Smooth muscle cell (in vitro differentiated cells): ENCODE measurements around the gene GLIS1. TPM values are rescaled to one million over a fixed set of nuclear protein-coding genes. Genes with fewer than 3 reads are reported as not detected.

ENCODE experiments used
- DNase-seq: peaks from one replicate; lab custom pipeline; 2025; ENCODE audit not compliant: unreplicated experiment; lab: John Stamatoyannopoulos, UW
- H2AFZ ChIP-seq: fragments of 200-600 bp; sonication (generic); 2 replicates; pipeline ENCODE4 v1.6.0; 2016; ENCODE audit warnings: antibody characterized with exemption, low read depth, mild to moderate bottlenecking
- H3F3A ChIP-seq: fragments of 200-600 bp; sonication (generic); 2 replicates; pipeline ENCODE4 v1.6.0; 2017; ENCODE audit warnings: antibody characterized with exemption, low read depth
- H3K27ac ChIP-seq: fragments of 200-600 bp; sonication (generic); 2 replicates; pipeline ENCODE4 v1.5.1; 2016; ENCODE audit warnings: low read depth, mild to moderate bottlenecking
- H3K27me3 ChIP-seq: fragments of 200-600 bp; sonication (generic); 2 replicates; pipeline ENCODE4 v1.6.1; 2016; ENCODE audit warnings: low read depth, mild to moderate bottlenecking
- H3K36me3 ChIP-seq: fragments of 200-600 bp; sonication (generic); 2 replicates; pipeline ENCODE4 v1.5.1; 2016; ENCODE audit warnings: low read depth
- H3K4me1 ChIP-seq: fragments of 200-600 bp; sonication (generic); 2 replicates; pipeline ENCODE4 v1.5.1; 2016; ENCODE audit warnings: low read depth
- H3K4me2 ChIP-seq: fragments of 200-600 bp; sonication (generic); 2 replicates; pipeline ENCODE4 v1.6.0; 2016; ENCODE audit warnings: mild to moderate bottlenecking
- H3K4me3 ChIP-seq: fragments of 200-600 bp; sonication (generic); 2 replicates; pipeline ENCODE4 v1.5.1; 2016; ENCODE audit warnings: mild to moderate bottlenecking
- H3K79me2 ChIP-seq: fragments of 200-600 bp; sonication (generic); 2 replicates; pipeline ENCODE4 v1.6.0; 2016; ENCODE audit warnings: low read depth, mild to moderate bottlenecking
- H3K9ac ChIP-seq: fragments of 200-600 bp; sonication (generic); 2 replicates; pipeline ENCODE4 v1.6.0; 2016; ENCODE audit warnings: low read depth
- H3K9me3 ChIP-seq: fragments of 200-600 bp; sonication (generic); replicated peaks from 2 replicates; pipeline ENCODE4 v1.5.1; 2016; ENCODE audit warnings: low read depth
- H4K20me1 ChIP-seq: fragments of 200-600 bp; sonication (generic); 2 replicates; pipeline ENCODE4 v1.6.0; 2016; ENCODE audit warnings: low read depth
- WGBS: methylation state at CpG from one replicate; pipeline ENCODE4 v1.1.7; 2016; ENCODE audit warnings: low lambda C conversion rate; 5-methylcytosine and 5-hydroxymethylcytosine counted together
- polyA plus RNA-seq: library from polyadenylated mRNA; unstranded; fragments of >200 nt; fragmentation: Nextera tagmentation; extraction: Ambion mirVana; gene quantifications from 2 replicates; pipeline ENCODE4 v1.2.1, GENCODE V29; 2016
- total RNA-seq: library from RNA; depleted of rRNA; stranded (reverse); fragments of >200 nt; gene quantifications from 2 replicates; pipeline ENCODE4 v1.2.3, GENCODE V29; 2014
- TF ChIP-seq, protein P1 (sequence below): fragments of 200-600 bp; sonication (generic); IDR thresholded peaks from 2 replicates; pipeline ENCODE4 v1.5.1; 2017; ENCODE audit warnings: borderline replicate concordance, mild to moderate bottlenecking, antibody characterized with exemption; ENCODE audit not compliant: insufficient read depth, poor library complexity, severe bottlenecking

GLIS1 gene
- total and polyA plus RNA-seq, 2 experiments from 2014 or later = 0.36 to 4.9 TPM

DNA sequence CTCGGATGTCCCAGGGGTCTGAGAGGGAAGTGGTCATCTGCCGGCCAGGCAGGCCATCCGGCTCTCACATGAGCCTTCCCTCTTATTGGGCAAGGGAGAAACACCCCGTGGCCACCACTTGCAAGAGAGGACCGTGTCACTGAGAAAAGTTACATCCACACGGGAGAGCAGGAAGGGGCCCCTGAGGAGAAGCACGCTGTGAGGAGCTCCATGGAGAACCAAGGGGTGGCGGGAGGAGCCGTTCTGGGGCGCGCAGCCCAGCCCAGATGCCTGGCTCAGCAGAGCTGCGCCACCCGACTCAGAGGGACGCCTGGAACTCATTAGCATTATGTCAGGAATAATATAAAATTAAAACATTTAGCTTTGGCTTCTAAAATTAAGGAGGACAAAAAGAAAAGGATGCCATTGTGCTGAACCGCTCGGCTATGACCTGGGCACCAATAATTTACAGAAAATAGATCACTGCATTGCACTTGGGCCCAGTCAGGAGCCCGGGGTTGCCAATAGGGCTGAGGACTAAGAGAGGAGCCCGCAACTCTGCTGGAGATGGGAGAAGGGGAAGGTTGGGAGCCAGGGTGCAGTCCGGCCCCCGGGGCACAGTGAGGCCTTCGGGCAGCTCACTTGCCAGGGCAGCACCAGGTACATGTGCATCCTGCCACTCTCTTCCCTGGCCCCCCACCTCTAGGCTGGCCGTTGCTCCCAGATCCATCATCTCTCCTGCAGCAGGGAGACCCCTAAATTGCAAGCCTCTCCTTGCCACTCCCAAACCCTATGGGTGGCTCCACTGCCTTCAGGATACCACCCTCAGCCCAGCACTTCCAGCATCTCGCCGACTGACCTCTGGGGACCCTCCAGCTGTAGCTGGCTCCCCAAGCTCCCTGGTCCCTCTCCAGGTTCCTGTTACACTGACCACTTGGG is 194.9 kb downstream of the GLIS1 start:
- H3K27ac ChIP-seq = peak overlapping the region; percentile 88
- TF ChIP-seq, protein P1, sequence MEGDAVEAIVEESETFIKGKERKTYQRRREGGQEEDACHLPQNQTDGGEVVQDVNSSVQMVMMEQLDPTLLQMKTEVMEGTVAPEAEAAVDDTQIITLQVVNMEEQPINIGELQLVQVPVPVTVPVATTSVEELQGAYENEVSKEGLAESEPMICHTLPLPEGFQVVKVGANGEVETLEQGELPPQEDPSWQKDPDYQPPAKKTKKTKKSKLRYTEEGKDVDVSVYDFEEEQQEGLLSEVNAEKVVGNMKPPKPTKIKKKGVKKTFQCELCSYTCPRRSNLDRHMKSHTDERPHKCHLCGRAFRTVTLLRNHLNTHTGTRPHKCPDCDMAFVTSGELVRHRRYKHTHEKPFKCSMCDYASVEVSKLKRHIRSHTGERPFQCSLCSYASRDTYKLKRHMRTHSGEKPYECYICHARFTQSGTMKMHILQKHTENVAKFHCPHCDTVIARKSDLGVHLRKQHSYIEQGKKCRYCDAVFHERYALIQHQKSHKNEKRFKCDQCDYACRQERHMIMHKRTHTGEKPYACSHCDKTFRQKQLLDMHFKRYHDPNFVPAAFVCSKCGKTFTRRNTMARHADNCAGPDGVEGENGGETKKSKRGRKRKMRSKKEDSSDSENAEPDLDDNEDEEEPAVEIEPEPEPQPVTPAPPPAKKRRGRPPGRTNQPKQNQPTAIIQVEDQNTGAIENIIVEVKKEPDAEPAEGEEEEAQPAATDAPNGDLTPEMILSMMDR = no peak
- no peak overlapping the region for H3K4me3 ChIP-seq
- H3K36me3 ChIP-seq = no peaks in the 10 kb centered on the region
- H3K9ac ChIP-seq = no peak overlapping the region
- DNase-seq = no peak
- no peaks in the 10 kb centered on the region for H3K27me3 ChIP-seq
- H4K20me1 ChIP-seq = no peaks in the 10 kb centered on the region
- no peaks in the 10 kb centered on the region for H3K79me2 ChIP-seq
- no peak overlapping the region for H3K4me2 ChIP-seq
- no peak overlapping the region for H2AFZ ChIP-seq
- no peaks in the 10 kb centered on the region for H3F3A ChIP-seq
- WGBS = 88% methylated on average over 24 of the region's 24 CpGs
- H3K9me3 ChIP-seq = no peaks in the 10 kb centered on the region
- peaks cover 5% of the 10 kb centered on the region for H3K4me1 ChIP-seq

DNA sequence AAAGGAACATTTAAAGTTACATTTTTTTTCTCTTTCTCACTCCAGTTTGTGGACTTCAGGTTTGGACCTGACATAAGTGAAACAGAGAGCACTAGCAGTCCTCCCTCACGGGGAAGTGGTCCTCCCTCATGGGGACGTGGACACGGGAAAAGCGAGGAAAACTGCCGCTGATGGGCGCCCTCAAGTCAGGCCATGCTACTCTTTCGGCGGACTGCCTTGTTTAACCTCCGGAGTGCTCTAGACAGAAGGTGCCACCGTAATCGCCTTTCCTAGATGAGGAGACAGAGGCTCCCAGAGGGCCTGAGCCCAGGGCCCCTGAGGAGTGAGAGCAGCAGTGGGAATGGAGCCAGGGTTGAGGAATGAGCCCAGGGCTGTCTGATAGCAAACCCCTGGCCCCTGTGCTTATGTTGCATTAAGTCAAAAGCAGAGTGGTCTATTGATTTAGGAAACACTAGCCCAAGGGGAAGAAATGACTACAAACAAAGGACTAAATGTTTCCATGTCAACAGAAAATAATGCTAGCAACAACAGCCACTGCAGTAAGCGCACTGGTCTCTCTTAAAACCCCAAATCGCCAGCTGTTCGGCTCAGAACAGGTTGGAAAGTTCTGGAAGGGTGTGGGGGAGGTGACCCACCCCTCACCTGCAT is 195.7 kb downstream of the GLIS1 start:
- DNase-seq = no peak
- Histone ChIP-seq H3K4me2 (peak overlapping the region; percentile 21), H3K79me2 (no peaks in the 10 kb centered on the region), H3K4me3 (no peak overlapping the region), H3K27me3 (no peaks in the 10 kb centered on the region), H3K9me3 (no peaks in the 10 kb centered on the region), H3K27ac (peak overlapping the region; percentile 88), H4K20me1 (no peaks in the 10 kb centered on the region), H3K4me1 (peaks cover 5% of the 10 kb centered on the region), H3K36me3 (no peaks in the 10 kb centered on the region), H3F3A (no peaks in the 10 kb centered on the region), H2AFZ (no peak overlapping the region), H3K9ac (no peak overlapping the region)
- WGBS = 82% methylated on average over 14 of the region's 14 CpGs
- TF ChIP-seq, protein P1 = no peak

- no peak for DNase-seq
- H3K27ac ChIP-seq = peak overlapping the region; percentile 88
- no peaks in the 10 kb centered on the region for H3K9me3 ChIP-seq
- H3K36me3 ChIP-seq = no peaks in the 10 kb centered on the region
- no peaks in the 10 kb centered on the region for H3K79me2 ChIP-seq
- TF ChIP-seq, protein P1 = no peak
- WGBS = 71% methylated on average over 5 of the region's 5 CpGs
- H3K9ac ChIP-seq = no peak overlapping the region
- H2AFZ ChIP-seq = no peak overlapping the region
- H3K27me3 ChIP-seq = no peaks in the 10 kb centered on the region
- no peaks in the 10 kb centered on the region for H3F3A ChIP-seq
- no peak overlapping the region for H3K4me3 ChIP-seq
- H3K4me2 ChIP-seq = peak overlapping the region; percentile 38
- H4K20me1 ChIP-seq = no peaks in the 10 kb centered on the region
- H3K4me1 ChIP-seq = peaks cover 5% of the 10 kb centered on the region
These were observed 196.4 kb downstream of the GLIS1 start for GRCh38 chr1:53542551-53542950.
